Heart right ventricle (tissue), 16 donors: Measurements from ENCODE around the gene TSC22D4. TPM values are rescaled to one million over a fixed set of nuclear protein-coding genes. Genes with fewer than 3 reads are reported as not detected.
A peak's percentile ranks its signal among the peaks of the same experiment; 100 is the strongest.
"Not testable (repeated sequence)": the region's sequence is repeated elsewhere in the genome, so short reads cannot be mapped to it uniquely, and the experiment has no call there.

Source experiments
- ATAC-seq, 8 donors: fragments of 200-7000 bp; cut with Tn5 transposase; one replicate each; pipeline ENCODE4 v1.9.1; 2020; ENCODE audit warnings: mild to moderate bottlenecking in 8 of 8, moderate library complexity in 8 of 8, moderate number of reproducible peaks in 1 of 8
- DNase-seq, 2 donors: peaks; one replicate each; pipeline ENCODE4 v3.0.0-alpha.2; 2020
- H3K27ac ChIP-seq, 10 donors: fragments of 200-600 bp; sonication (generic) in 2 of 10; one replicate each; pipeline versions ENCODE4 v1.5.0 to v1.8.0; 2020 to 2022; ENCODE audit warnings: mild to moderate bottlenecking in 3 of 10
- H3K27me3 ChIP-seq, 7 donors: fragments of 200-600 bp; one replicate each; pipeline ENCODE4 v1.8.0; 2021 to 2022; ENCODE audit warnings: mild to moderate bottlenecking in 2 of 7
- H3K36me3 ChIP-seq, 9 donors: fragments of 200-600 bp; sonication (generic) in 1 of 9; one replicate each; pipeline versions ENCODE4 v1.5.0 to v1.8.0; 2020 to 2022; ENCODE audit warnings: mild to moderate bottlenecking in 2 of 9
- H3K4me1 ChIP-seq, 9 donors: fragments of 200-600 bp; sonication (generic) in 1 of 9; one replicate each; pipeline versions ENCODE4 v1.5.0 to v1.8.0; 2020 to 2022; ENCODE audit warnings: mild to moderate bottlenecking in 4 of 9
- H3K4me3 ChIP-seq, 10 donors: fragments of 200-600 bp; sonication (generic) in 2 of 10; one replicate each; pipeline versions ENCODE4 v1.5.0 to v1.8.0; 2020 to 2022; ENCODE audit warnings: mild to moderate bottlenecking in 7 of 10, moderate library complexity in 2 of 10
- H3K9me3 ChIP-seq, 11 donors: fragments of 200-600 bp in 10 of 11; sonication (generic) in 2 of 11; one replicate each; pipeline versions ENCODE4 v1.5.0 to v1.8.0; 2013 to 2022; ENCODE audit warnings: mild to moderate bottlenecking in 2 of 11, control low read depth in 1 of 11, moderate library complexity in 1 of 11
- CTCF ChIP-seq, 9 donors: fragments of 200-600 bp; sonication (generic) in 2 of 9; IDR thresholded peaks; one replicate each; pipeline versions ENCODE4 v1.5.0 to v1.8.0; 2021 to 2022; ENCODE audit warnings: antibody characterized with exemption in 9 of 9, mild to moderate bottlenecking in 5 of 9, moderate library complexity in 1 of 9
- WGBS, 2 donors: extraction: QIAGEN DNeasy Blood & Tissue Kit; methylation state at CpG; one replicate each; pipeline ENCODE4 v1.1.7; 2013; ENCODE audit warnings: inconsistent platforms in 1 of 2; 5-methylcytosine and 5-hydroxymethylcytosine counted together
- intact Hi-C, 10 donors: fragments of 100-400 bp; cut with DNase I; formaldehyde crosslinking; loops; one replicate each; pipeline versions ENCODE4 v1.11.1 to v1.14.2; 2022
- polyA plus RNA-seq, 2 donors: library from polyadenylated mRNA; stranded (reverse); fragments of 200-250 nt; gene quantifications; one replicate each; pipeline ENCODE4 v1.2.3, GENCODE V29; 2013
- total RNA-seq, 10 donors: library from RNA; stranded (reverse); fragmentation: NEBNext Ultra II Directional in 3 of 10; extraction: Animal tissue kit (Norgen Biotek cat#: 25700) in 3 of 10; gene quantifications; one replicate each; pipeline versions ENCODE4 v1.2.1 to v1.2.4, GENCODE V29; 2021 to 2023
- donor health status: Arrhythmogenic right ventricular cardiomyopathy.
- donor health status: ischemic (EF 13 %, LVEDD 7.1; RV severe dilation, severe dysfunction).
- donor health status: healthy with polysubstance abuse.
- donor health status: DM: no; HTN: yes; CAD: no.
- donor health status: DM: no; HTN: no; CAD: no.
- donor health status: ischemic (EF 25% LVEDD 6.9; RV normal size, moderate dysfunction).
- donor health status: ischemic (EF 25% LVEDD 5.7; RV mildly dilated, moderate dysfunction).
- donor health status: healthy.
- donor health status: DM: yes; HTN: yes; CAD: no.
- donor health status: Ischemic cardiomyopathy.
- donor health status: ischemic (EF 35%, LVEDD 5.7; RV mildly dilated, moderate dysfunction).
- donor health status: nonischemic (EF 11% LVEDD 7.7; RV severe dilation, severe dysfunction).
- donor health status: DM: yes; HTN: yes; CAD: no.
- donor health status: PGD.
- donor health status: ischemic (EF 29% LVEDD 5.4; RV normal size, mild dysfunction).
- donor health status: nonischemic (EF 23%, LVEDD 6.1; RV moderate dilation, normal function).

The TSC22D4 gene
- total and polyA plus RNA-seq, 12 donors: 36.0 to 72.3 (median 47.7) TPM

GRCh38 chr7:100452513-100452912, 26.5 kb downstream of the TSC22D4 start:
- intact Hi-C loops: no loop called here
- WGBS, 2 donors: 84 to 90% methylated on average over 3 of the region's 3 CpGs
- H3K4me1 ChIP-seq: peaks cover 0 to 19% (median 7%) of the 10 kb centered on the region in 9 donors

DNA sequence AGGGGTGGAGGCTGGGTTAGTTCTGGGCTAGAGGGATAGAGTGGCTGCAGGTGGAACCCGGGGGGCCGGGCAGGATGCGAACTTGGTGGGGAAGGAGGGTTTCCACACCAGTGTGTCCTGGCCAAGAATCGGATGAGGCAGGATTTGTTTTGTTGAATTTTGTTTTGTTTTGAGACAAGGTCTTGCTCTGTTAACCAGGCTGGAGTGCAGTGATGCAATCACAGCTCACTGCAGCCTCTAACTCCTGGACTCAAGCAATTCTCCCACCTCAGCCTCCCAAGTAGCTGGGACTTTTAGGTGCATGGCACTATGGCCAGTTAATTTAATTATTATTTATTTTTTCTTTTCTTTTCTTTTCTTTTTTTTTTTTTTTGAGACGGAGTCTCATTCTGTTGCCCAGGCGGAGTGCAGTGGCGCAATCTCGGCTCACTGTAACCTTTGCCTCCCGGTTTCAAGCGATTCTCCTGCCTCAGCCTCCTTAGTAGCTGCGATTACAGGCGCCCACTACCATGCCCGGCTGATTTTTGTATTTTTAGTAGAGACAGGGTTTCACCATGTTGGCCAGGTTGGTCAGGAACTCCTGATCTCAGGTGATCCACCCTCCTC, 29.7 kb downstream of the TSC22D4 start:
- peaks cover 0 to 32% (median 22%) of the 10 kb centered on the region in 9 donors for H3K4me1 ChIP-seq
- H3K4me3 ChIP-seq: peak overlapping the region in 3 of 10 donors; percentile 50 to 67 (median 60)
- ATAC-seq (no peak), DNase-seq (no peak)
- no peaks in the 10 kb centered on the region for H3K27me3 ChIP-seq
- peak overlapping the region in 7 of 10 donors; percentile 88 to 94 (median 90) for H3K27ac ChIP-seq
- no peaks in the 10 kb centered on the region for H3K36me3 ChIP-seq
- intact Hi-C loops: no loop called here
- WGBS, 2 donors: 86% methylated on average over 13 of the region's 13 CpGs
- H3K9me3 ChIP-seq: no peaks in the 10 kb centered on the region
- no peak for TF ChIP-seq CTCF (IDR thresholded peaks at IDR 0.05)

More at GRCh38 chr7:100452513-100452912, 26.5 kb downstream of the TSC22D4 start:
- H3K27me3 ChIP-seq: no peaks in the 10 kb centered on the region
- DNase-seq: no peak
- TF ChIP-seq CTCF (IDR thresholded peaks at IDR 0.05): no peak
- no peak for ATAC-seq
- no peak overlapping the region for H3K27ac ChIP-seq
- H3K4me3 ChIP-seq: no peak overlapping the region
- no peaks in the 10 kb centered on the region for H3K9me3 ChIP-seq
- peaks cover 0 to 5% (median 0%) of the 10 kb centered on the region in 9 donors for H3K36me3 ChIP-seq

- ATAC-seq, H3K27me3 ChIP-seq, intact Hi-C loops, DNase-seq, H3K4me3 ChIP-seq, H3K36me3 ChIP-seq, H3K9me3 ChIP-seq, H3K27ac ChIP-seq: not testable (repeated sequence)
- H3K4me1 ChIP-seq: peaks cover 0 to 42% (median 30%) of the 10 kb centered on the region in 9 donors
- 97 to 98% methylated on average over 8 of the region's 8 CpGs for WGBS, 2 donors
These were observed 31.7 kb downstream of the TSC22D4 start for GRCh38 chr7:100447363-100447762.

DNA sequence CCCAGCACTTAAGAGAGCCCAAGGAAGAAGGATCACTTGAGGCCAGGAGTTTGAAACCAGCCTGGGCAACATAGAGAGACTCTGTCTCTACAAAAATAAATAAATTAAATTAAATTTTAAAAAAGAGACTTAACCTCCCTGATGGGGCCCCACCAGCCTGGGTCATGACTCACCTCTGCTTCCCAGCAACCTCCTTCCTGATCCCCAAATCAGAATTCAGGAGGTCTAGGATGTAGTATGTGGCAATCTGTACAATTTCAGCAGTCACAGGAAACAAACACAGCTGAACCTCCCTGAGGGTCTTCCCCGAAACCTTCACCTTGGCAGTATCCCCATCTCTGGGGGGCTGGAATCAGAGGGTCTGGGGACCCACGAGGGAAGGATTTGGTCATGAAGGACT, 33.0 kb downstream of the TSC22D4 start:
- intact Hi-C loops: no loop called here
- H3K4me1 ChIP-seq: peaks cover 0 to 42% (median 30%) of the 10 kb centered on the region in 9 donors
- H3K36me3 ChIP-seq: no peaks in the 10 kb centered on the region
- ATAC-seq (no peak), DNase-seq (no peak)
- TF ChIP-seq CTCF (IDR thresholded peaks at IDR 0.05): no peak
- 64 to 75% methylated on average over 2 of the region's 2 CpGs for WGBS, 2 donors
- no peaks in the 10 kb centered on the region for H3K27me3 ChIP-seq
- no peak overlapping the region for H3K4me3 ChIP-seq
- H3K27ac ChIP-seq: peak overlapping the region in 3 of 10 donors; percentile 77 to 89 (median 85)
- no peaks in the 10 kb centered on the region for H3K9me3 ChIP-seq
